HepG2 (cell line): ENCODE measurements around the gene C14orf180. TPM values are rescaled to one million over a fixed set of nuclear protein-coding genes. Genes with fewer than 3 reads are reported as not detected.

ENCODE experiments used
- ATAC-seq: fragments of 200-7000 bp; cut with Tn5 transposase; 3 replicates; pipeline ENCODE4 v1.9.1; 2020; ENCODE audit warnings: mild to moderate bottlenecking, moderate library complexity
- BruUV-seq: library from RNA; stranded (reverse); fragments of 400-500 nt; replicated peaks from 2 replicates; lab custom pipeline; 2021; lab: Mats Ljungman, UMichigan
- CTCF ChIA-PET: fragments of 300-600 bp; formaldehyde crosslinking; extraction: SDS; loops from one replicate; lab custom pipeline; 2021; ENCODE audit warnings: low total read pairs, inconsistent platforms, low intra/inter-chr PET ratio; lab: Yijun Ruan, JAX
- POLR2A ChIA-PET: fragments of 350-600 bp; sonication (Branson Sonifier 250); formaldehyde crosslinking; loops from one replicate; lab custom pipeline; 2020; ENCODE audit warnings: antibody characterized with exemption, inconsistent platforms; lab: Yijun Ruan, JAX
- DNase-seq: peaks from one replicate; pipeline ENCODE4 v3.0.0-alpha.2; 2015; ENCODE audit warnings: low spot score
- FAIRE-seq: peaks from 3 replicates; lab custom pipeline; 2011; peaks lifted over from hg19 to GRCh38; lab: Jason Lieb, UNC
- H2AFZ ChIP-seq: one replicate; pipeline ENCODE4 v1.6.1; 2011; ENCODE audit warnings: low read length, inconsistent platforms
- H3K27ac ChIP-seq: fragments of 300-600 bp; 3 replicates; pipeline ENCODE4 v1.8.0; 2011; ENCODE audit warnings: mixed run types, mild to moderate bottlenecking, mixed read lengths, low read length, inconsistent platforms; ENCODE audit not compliant: insufficient read depth; ENCODE audit errors: extremely low read length
- H3K27me3 ChIP-seq, 2 experiments: fragments of 200-600 bp in 1 of 2; 2 replicates in 1 of 2; 3 replicates in 1 of 2; pipeline versions ENCODE4 v1.6.0 to v1.8.0; 2011; ENCODE audit warnings: low read length in 2 of 2, mild to moderate bottlenecking in 2 of 2, moderate library complexity in 2 of 2, inconsistent platforms in 1 of 2; ENCODE audit not compliant: insufficient read depth in 2 of 2, control insufficient read depth in 1 of 2
- H3K36me3 ChIP-seq, 2 experiments: fragments of 200-600 bp in 1 of 2; replicated peaks in 1 of 2; 2 replicates in 1 of 2; 3 replicates in 1 of 2; pipeline versions ENCODE4 v1.5.1 to v1.8.0; 2011; ENCODE audit warnings: low read length in 2 of 2, inconsistent platforms in 1 of 2; ENCODE audit not compliant: insufficient read depth in 2 of 2, control insufficient read depth in 1 of 2
- H3K4me1 ChIP-seq: 2 replicates; pipeline ENCODE4 v1.5.1; 2012; ENCODE audit warnings: low read length, inconsistent platforms; ENCODE audit not compliant: insufficient read depth
- H3K4me2 ChIP-seq: 2 replicates; pipeline ENCODE4 v1.6.0; 2011; ENCODE audit warnings: low read depth, low read length, inconsistent platforms
- H3K4me3 ChIP-seq, 3 experiments: fragments of 200-600 bp in 1 of 3; sonication (generic), shearing (Covaris generic) in 1 of 3; replicated peaks in 1 of 3; 2 replicates each; pipeline ENCODE4 v1.5.1; 2011 to 2016; ENCODE audit warnings: low read length in 3 of 3, inconsistent platforms in 2 of 3, low read depth in 2 of 3, mild to moderate bottlenecking in 2 of 3, control low read depth in 1 of 3, mixed read lengths in 1 of 3; ENCODE audit not compliant: insufficient read depth in 1 of 3
- H3K79me2 ChIP-seq: one replicate; pipeline ENCODE4 v1.6.1; 2011; ENCODE audit warnings: low read length, inconsistent platforms; ENCODE audit not compliant: insufficient read depth
- H3K9ac ChIP-seq: 2 replicates; pipeline ENCODE4 v1.6.0; 2011; ENCODE audit warnings: mild to moderate bottlenecking, low read depth, low read length, inconsistent platforms; ENCODE audit not compliant: insufficient read depth
- H3K9me3 ChIP-seq: 2 replicates; pipeline ENCODE4 v1.5.1; 2012; ENCODE audit warnings: mild to moderate bottlenecking, low read length
- H4K20me1 ChIP-seq: 2 replicates; pipeline ENCODE4 v1.6.0; 2011; ENCODE audit warnings: inconsistent platforms, mild to moderate bottlenecking, low read length, moderate library complexity; ENCODE audit not compliant: insufficient read depth
- CENPT ChIP-seq: sonication (generic); formaldehyde crosslinking; IDR thresholded peaks from 2 replicates; pipeline ENCODE4 v1.8.0; 2022; ENCODE audit warnings: low read depth, mild to moderate bottlenecking, moderate library complexity, missing genetic modification reagents
- HNRNPLL ChIP-seq: fragments of 200-400 bp; formaldehyde crosslinking; IDR thresholded peaks from 2 replicates; pipeline ENCODE4 v1.6.1; 2017; ENCODE audit warnings: mild to moderate bottlenecking, low read depth, low read length; ENCODE audit not compliant: poor library complexity, severe bottlenecking
- KLF12 ChIP-seq: sonication (generic); formaldehyde crosslinking; IDR thresholded peaks from 2 replicates; pipeline ENCODE4 v1.4.0; 2020; ENCODE audit warnings: missing genetic modification reagents, borderline replicate concordance
- MXD3 ChIP-seq: IDR thresholded peaks from 2 replicates; pipeline ENCODE4 v1.6.1; 2016; ENCODE audit warnings: mild to moderate bottlenecking, missing biosample characterization, missing genetic modification reagents
- ONECUT2 ChIP-seq: sonication (generic); formaldehyde crosslinking; IDR thresholded peaks from 2 replicates; pipeline ENCODE4 v1.4.0; 2020; ENCODE audit warnings: missing genetic modification reagents
- ZFX ChIP-seq: sonication (generic); formaldehyde crosslinking; IDR thresholded peaks from 2 replicates; pipeline ENCODE4 v1.4.0; 2020; ENCODE audit warnings: mild to moderate bottlenecking, low read depth, missing genetic modification reagents, moderate library complexity
- ZNF564 ChIP-seq: sonication (generic); formaldehyde crosslinking; IDR thresholded peaks from 2 replicates; pipeline ENCODE4 v1.8.1; 2023; ENCODE audit warnings: mild to moderate bottlenecking, missing genetic modification reagents
- ZSCAN31 ChIP-seq: sonication (generic); formaldehyde crosslinking; IDR thresholded peaks from 2 replicates; pipeline ENCODE4 v1.5.0; 2020; ENCODE audit warnings: low read depth, mild to moderate bottlenecking, missing genetic modification reagents
- WGBS: methylation state at CpG from one replicate; pipeline ENCODE4 v1.1.6; 2017; ENCODE audit warnings: low lambda C conversion rate; 5-methylcytosine and 5-hydroxymethylcytosine counted together
- in situ Hi-C: cut with HindIII; loops from 2 replicates; pipeline ENCODE4 v1.10.0; 2017; ENCODE audit warnings: low pct_unique_long_range_greater_than_20kb; ENCODE audit not compliant: extremely low pct_ligation_motif_present
- intact Hi-C: fragments of 100-400 bp; cut with micrococcal nuclease; formaldehyde crosslinking; loops from one replicate; pipeline ENCODE4 v1.10.0; 2022; ENCODE audit not compliant: unreplicated experiment
- polyA plus RNA-seq, 8 experiments: library from polyadenylated mRNA; depleted of rRNA in 3 of 8; stranded (reverse) in 7 of 8; unstranded in 1 of 8; fragments of >200 nt; fragmentation: Illumina TruSeq in 4 of 8; extraction: Trizol in 4 of 8; gene quantifications; 2 replicates each; pipeline versions ENCODE4 v1.2.1 to v1.2.3, GENCODE V29; 2011 to 2016; ENCODE audit warnings: low read depth in 4 of 8, missing spikeins in 1 of 8, mixed read lengths in 1 of 8; ENCODE audit not compliant: insufficient read depth in 1 of 8
- total RNA-seq, 5 experiments: library from RNA; depleted of rRNA; stranded (reverse); fragments of >200 nt; fragmentation: Illumina TruSeq; extraction: Trizol; gene quantifications; 2 replicates each; pipeline ENCODE4 v1.2.3, GENCODE V29; 2016; ENCODE audit warnings: low read depth in 1 of 5
- TF ChIP-seq, protein P1 (sequence below): sonication (generic); formaldehyde crosslinking; IDR thresholded peaks from 2 replicates; pipeline ENCODE4 v1.4.0; 2020; ENCODE audit warnings: mild to moderate bottlenecking, missing genetic modification reagents

The C14orf180 gene
- total and polyA plus RNA-seq, 2 of the 13 experiments (the other 11 are each of a cell fraction or from before 2014, with no cell fraction given) = not detected

DNA sequence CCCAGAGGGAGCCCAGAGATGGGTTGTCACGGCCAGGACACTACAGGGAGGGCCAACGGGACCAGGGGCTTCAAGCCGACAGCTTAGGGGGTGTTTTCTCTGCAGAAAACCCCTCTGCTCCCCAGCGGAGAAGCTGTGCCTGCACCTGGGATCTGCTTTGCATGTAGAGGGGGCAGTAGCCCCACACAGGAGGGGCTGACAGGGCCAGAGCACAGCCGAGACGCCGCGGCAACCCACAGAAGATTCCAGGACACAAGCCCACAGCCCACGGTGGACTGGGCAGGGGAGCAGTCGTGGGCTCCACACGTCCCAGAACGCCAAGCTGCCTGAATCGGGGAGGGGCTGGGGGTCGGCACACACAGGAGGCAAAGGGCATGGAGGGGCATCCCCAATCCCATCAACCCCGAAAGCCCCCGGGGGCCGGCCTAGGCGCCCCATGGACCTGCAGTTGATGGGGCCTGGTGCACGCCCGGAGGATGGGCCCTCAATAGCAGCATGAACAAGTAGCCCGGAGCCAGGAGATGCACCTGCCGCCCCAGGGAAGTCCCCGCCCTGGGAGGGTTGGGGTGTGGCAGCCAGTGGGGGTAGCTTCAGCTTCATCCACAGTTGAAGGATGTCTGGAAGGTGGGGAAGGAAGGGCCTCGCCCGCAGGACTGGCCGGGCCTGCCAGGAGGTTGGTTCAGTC lies 55.5 kb downstream of the C14orf180 start (continued):
- no peak for TF ChIP-seq ZNF564
- TF ChIP-seq ZSCAN31 (CRISPR knock-in tag) = no peak
- no peak for TF ChIP-seq ZFX (CRISPR knock-in tag)
- TF ChIP-seq, protein P1, sequence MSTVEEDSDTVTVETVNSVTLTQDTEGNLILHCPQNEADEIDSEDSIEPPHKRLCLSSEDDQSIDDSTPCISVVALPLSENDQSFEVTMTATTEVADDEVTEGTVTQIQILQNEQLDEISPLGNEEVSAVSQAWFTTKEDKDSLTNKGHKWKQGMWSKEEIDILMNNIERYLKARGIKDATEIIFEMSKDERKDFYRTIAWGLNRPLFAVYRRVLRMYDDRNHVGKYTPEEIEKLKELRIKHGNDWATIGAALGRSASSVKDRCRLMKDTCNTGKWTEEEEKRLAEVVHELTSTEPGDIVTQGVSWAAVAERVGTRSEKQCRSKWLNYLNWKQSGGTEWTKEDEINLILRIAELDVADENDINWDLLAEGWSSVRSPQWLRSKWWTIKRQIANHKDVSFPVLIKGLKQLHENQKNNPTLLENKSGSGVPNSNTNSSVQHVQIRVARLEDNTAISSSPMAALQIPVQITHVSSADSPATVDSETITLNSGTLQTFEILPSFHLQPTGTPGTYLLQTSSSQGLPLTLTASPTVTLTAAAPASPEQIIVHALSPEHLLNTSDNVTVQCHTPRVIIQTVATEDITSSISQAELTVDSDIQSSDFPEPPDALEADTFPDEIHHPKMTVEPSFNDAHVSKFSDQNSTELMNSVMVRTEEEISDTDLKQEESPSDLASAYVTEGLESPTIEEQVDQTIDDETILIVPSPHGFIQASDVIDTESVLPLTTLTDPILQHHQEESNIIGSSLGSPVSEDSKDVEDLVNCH = no peak
- TF ChIP-seq ONECUT2 (CRISPR knock-in tag) = no peak
- TF ChIP-seq HNRNPLL = no peak
- no peak for TF ChIP-seq KLF12 (CRISPR knock-in tag)
- no peak for TF ChIP-seq MXD3 (CRISPR knock-in tag)
- TF ChIP-seq, all 625 proteins: peak for 0

- Histone ChIP-seq H3K4me3 (no peak overlapping the region), H3K4me2 (no peak overlapping the region), H3K27me3 (peaks cover 10 to 73% of the 10 kb centered on the region in 2 experiments), H3K9ac (no peak overlapping the region), H3K27ac (no peak overlapping the region), H3K36me3 (no peaks in the 10 kb centered on the region), H2AFZ (no peak overlapping the region), H3K4me1 (peaks cover 8% of the 10 kb centered on the region; the same call in 1 of the 2 replicates), H4K20me1 (no peaks in the 10 kb centered on the region), H3K9me3 (no peaks in the 10 kb centered on the region), H3K79me2 (no peaks in the 10 kb centered on the region)
- no TSS peak for BruUV-seq
- in situ Hi-C loops (no loop called here), intact Hi-C loops (no loop called here)
- WGBS = 29% methylated on average over 13 of the region's 14 CpGs
- ATAC-seq (no peak), DNase-seq (no peak), FAIRE-seq (no peak)
- no peak for TF ChIP-seq CENPT
- ChIA-PET POLR2A (no interaction called here), CTCF (no interaction called here)
Measured at GRCh38 chr14:104635717-104636116, 56.2 kb downstream of the C14orf180 start.
